NCI-H187 treated with DMSO at 0.1 percent for 48 hours (cell line): ENCODE measurements around the gene PAQR8.
"Not testable (repeated sequence)": the region's sequence is repeated elsewhere in the genome, so short reads cannot be mapped to it uniquely, and the experiment has no call there.

Source experiments
- DNase-seq: peaks from one replicate; lab custom pipeline; 2025; lab: John Stamatoyannopoulos, UW

Gene PAQR8

GRCh38 chr6:52376763-52377162 is 14.8 kb downstream of the PAQR8 start:
- no peak for DNase-seq

DNA sequence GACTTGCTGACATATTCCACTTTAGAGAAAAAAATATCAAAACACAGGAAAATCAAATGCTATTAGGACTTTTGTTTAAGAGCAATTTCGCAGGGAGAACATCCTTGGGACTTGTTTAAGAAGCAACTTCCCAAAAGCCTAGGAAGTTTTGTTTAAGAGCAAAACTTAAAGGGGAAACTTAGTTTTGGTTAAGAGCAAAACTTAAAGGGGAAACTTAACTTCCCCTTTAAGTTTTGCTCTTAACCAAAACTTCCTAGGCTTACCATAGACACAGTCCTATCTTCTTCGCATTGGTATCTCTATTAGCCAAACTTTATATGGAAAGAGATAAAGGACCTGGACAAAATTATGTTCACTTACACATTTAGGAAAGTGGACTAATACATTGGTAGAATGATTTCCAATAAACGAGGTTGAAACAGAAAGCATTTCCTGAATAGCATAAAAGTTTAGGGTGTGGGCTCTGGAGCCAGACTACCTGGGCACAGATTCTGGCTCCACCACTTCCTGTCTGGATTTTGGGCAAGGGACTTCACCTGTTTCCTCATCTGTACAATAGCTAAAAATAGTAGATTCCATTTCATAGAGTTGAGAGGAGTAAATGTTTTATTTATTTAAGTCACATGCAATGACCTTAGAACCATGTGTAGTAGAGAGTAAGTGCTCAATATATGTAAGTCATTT is 15.7 kb downstream of the PAQR8 start:
- no peak for DNase-seq

DNA sequence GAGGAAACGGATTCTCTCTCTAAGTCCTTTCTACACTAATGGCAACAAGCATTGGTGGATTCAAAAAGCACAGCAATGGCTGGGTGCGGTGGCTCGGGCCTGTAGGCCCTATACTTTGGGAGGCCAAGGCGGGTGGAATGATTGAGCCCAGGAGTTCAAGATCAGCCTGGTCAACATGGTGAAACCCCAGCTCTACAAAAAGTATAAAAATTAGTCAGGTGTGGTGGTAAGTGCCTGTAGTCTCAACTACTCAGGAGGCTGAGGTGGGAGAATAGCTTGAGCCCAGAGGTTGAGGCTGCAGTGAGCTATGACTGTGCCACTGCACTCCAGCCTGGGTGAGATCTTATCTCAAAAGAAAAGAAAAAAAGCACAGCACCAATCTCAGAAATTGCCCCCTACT is 19.3 kb downstream of the PAQR8 start:
- no peak for DNase-seq

- no peak for DNase-seq
Measured at GRCh38 chr6:52384145-52384766, 22.3 kb downstream of the PAQR8 start.

- DNase-seq = no peak
Measured at GRCh38 chr6:52385074-52385473, 23.1 kb downstream of the PAQR8 start.

GRCh38 chr6:52388119-52388518 is 26.2 kb downstream of the PAQR8 start:
- not testable (repeated sequence) for DNase-seq

GRCh38 chr6:52388790-52389189 is 26.8 kb downstream of the PAQR8 start:
- DNase-seq = no peak

DNA sequence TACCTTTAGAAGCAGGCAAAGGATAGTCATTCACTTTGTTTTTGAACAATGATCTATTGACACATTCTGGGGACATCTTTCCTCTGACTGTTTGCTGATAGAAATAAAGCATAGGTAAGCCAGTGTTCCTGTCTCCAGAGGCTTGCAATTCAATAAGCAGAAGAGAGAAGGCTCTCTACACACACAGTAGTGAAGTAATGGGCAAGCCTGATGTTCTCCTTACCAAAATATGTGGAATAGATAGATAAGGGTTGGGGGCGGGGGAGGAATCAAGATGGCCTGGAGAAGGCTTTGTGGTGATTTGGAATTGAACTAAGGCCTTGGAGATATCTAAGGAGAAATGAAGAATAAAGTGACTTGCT is 27.3 kb downstream of the PAQR8 start:
- DNase-seq = no peak

DNA sequence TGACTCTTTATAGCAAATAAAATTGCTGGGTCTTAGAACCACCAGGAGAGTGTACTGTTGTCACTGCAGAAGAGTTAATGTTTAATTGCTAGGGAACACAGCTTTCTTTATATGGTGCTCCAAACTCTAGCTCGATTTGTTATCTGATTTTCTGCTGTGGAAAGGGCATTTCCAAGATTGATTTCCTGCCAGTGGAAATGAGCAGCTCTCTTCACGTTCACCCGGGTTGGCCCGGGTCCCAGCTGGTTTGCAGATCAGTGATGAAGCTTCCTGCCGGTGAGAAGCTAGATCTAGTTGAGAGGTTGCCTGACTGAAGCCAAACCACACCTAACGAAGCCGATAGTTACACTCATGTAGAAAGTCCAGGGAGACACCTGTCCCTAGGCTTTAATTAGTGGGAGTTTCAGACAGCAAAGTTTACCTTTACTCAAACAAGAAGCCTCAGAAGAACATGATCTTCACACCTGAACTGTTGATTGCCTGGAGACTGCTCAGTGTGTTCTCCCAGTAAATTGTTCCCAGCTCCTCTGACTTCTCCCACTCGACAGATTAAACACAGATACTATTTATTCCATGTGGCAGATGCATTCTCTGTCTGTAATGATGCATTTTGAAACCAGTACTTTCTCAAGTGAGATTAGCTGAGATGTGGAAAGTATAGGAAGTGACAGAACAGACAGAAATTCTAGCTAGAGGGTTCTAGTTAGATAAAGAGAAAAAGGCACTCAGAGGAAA is 27.8 kb downstream of the PAQR8 start:
- no peak for DNase-seq

- DNase-seq = no peak
Measured at GRCh38 chr6:52390361-52390727, 28.4 kb downstream of the PAQR8 start.

DNA sequence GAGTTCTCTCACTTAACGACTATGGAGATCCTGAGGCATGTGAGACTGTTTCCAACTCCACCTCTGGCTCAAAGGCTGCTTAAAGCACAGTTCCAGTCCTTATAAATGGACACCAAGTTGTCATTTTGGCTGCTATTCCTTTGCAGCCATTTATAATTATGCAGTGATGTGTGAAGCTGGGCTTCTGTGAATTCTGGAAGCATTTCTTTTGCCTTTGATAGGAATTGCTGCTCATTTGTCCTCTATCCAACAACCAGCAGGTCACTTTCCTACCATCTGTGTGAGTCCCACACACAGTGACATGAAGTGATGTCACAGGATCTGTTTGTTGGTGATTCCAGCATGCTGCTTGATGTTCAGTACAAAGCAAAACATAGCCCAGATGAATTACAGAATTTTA is 29.6 kb downstream of the PAQR8 start:
- no peak for DNase-seq

DNA sequence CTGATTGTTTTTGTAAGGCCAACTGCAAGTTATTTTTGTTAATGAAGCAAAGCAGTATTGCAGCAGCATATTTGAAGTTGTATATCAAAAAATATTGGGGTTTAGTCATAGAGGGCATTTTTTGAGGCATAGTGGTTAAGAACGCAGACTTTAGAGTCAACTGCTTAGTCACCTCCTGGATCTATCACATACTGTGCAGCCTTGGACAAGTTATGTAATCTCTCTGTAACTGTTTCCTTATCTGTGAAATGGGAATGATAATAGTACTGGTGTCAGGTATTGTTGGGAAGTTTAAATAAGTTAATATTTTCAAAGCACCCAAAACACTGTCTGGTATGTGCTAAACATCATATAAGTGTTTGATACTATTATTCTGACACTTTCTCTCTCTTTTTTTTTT is 31.0 kb downstream of the PAQR8 start:
- DNase-seq = no peak

GRCh38 chr6:52393780-52394179 is 31.8 kb downstream of the PAQR8 start:
- no peak for DNase-seq

DNA sequence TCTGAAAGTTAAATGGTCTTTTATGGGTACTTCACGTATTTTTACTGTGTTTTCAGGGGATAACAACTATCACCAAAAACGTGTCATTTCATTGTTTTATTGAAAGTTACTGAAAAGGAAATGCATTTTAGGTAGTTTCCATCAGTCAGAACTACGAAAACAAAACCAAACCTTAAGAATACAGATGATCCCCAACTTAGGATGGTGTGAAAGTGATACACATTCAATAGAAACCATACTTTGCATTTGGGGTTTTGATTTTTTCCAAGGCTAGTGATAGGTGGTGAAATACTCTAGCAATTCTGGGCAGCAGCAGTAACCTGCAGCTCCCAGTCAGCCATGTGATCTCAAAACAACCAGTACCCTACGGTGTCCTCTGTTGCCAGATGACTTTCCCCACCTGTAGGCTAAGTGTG is 32.3 kb downstream of the PAQR8 start:
- no peak for DNase-seq

GRCh38 chr6:52395969-52396368 is 34.0 kb downstream of the PAQR8 start:
- no peak for DNase-seq

GRCh38 chr6:52399511-52400312 is 37.8 kb downstream of the PAQR8 start:
- DNase-seq = no peak

DNA sequence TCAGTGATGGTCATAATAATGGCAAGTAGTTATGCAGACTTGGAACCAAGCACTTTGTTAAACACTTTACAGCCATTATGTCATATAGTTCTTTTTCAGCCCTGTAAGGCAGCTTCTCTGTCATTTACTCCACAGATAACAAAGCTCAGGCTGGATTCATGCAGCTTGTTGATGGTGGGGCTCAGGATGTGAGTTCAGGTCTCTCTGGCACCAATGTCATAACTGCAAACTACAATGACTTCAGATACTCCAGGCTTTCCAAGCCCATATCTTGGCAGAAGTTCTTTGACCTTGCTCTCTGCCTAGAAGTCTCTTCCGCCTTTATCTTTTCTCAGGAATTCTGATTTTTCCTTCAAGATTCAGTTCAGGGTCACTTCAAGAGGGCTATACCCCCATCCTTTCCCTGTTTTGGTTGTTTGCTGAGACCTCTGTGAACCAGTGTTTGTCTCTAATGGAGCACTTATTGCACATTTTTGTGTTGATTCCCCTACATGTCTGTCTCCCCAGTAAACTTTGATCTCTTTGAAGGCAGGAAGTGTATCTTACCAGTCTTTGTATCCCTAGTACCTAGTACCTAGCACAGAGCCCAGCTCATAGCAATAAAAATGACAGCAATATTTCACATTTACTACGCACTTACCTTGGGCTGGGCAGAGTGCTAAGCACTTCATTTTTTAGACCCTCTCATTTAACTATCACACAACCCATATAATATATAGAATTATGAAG is 38.5 kb downstream of the PAQR8 start:
- no peak for DNase-seq

GRCh38 chr6:52403086-52403485 is 41.1 kb downstream of the PAQR8 start:
- DNase-seq = no peak

- DNase-seq = no peak
Measured at GRCh38 chr6:52403627-52404026, 41.7 kb downstream of the PAQR8 start.

DNA sequence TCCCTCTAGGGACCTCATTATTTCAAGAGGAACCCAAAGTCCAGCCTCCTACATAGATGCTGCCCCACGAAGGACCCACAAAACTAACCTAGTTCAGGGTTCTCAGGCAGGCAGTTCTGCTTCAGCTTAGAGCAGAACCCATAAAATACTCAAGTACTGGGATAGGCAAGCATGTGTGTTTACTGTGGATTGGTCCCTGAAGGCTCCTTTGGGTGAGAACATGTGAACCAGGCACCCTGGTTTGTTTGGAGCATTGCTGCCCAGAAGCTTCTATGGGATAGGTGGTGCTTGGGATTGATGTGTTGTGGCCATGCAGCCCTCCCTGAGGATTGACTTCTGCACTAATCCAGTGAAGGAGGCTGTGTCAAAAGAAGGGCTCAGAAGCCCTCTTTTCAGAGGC is 43.3 kb downstream of the PAQR8 start:
- DNase-seq = no peak

DNA sequence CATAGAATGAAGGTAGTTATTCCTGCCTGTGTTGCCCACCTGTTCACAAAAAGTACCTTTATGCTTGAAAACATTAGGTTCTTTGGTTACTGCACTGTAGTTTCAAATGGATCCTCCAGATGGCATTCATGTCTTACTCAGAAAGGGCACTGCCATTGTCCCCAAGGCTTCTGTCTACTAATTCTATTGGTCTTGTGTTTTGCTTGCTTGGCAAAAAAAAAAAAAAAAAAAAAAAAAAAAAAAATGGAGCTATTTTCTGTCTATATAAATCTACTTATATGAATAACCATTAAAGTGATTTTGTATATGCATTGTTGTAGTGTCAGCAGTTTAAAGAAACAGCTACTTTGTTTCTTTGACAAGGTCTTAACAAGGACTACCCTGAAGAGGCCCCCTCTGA is 45.5 kb downstream of the PAQR8 start:
- no peak for DNase-seq

DNA sequence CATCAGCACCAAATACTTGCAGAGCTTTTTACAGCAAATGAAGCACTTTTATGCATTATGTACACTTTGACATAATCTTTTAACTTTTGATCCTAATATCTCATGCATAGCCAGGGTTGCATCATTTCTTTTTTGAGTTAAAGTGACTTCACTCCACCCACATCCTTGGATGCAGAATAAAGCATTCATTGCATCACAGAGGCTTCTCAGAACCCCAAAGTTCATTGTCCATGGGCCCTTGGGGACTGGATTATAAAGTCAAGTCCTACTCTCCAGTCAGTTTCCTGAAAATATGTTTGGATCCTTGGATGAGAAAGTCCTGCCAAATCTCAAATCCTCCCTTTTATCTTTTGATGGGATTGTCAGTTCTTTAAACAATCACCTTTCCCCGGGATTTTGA is 47.5 kb downstream of the PAQR8 start:
- no peak for DNase-seq
